Kidney (tissue), 2 donors: ENCODE measurements around the gene FOXP2. TPM values are rescaled to one million over a fixed set of nuclear protein-coding genes. Genes with fewer than 3 reads are reported as not detected.

ENCODE experiments used
- microRNA-seq: library from miRNA; unstranded; fragments of <30 nt; microRNA quantifications from one replicate; pipeline ENCODE4 v1.2.0, GENCODE V29; 2020
- polyA plus RNA-seq: library from polyadenylated mRNA; stranded (reverse); fragments of 350-450 nt; fragmentation: Illumina TruSeq; extraction: RNeasy Lipid Tissue Mini Kit (QIAGEN cat#74804); gene quantifications from one replicate; pipeline ENCODE4 v1.2.3, GENCODE V29; 2014; ENCODE audit warnings: low read depth, low replicate concordance; ENCODE audit not compliant: insufficient read depth
- total RNA-seq: library from RNA; stranded (reverse); fragmentation: NEBNext Ultra II Directional; extraction: Animal tissue kit (Norgen Biotek cat#: 25700); gene quantifications from one replicate; pipeline ENCODE4 v1.2.1, GENCODE V29; 2021
- donor health status: DM: yes; HTN: yes; CAD: no.

FOXP2 gene
- total and polyA plus RNA-seq, 2 donors from 2014 or later = 0.69 to 8.0 TPM

Small RNAs within 50 kb of the gene (microRNA-seq; reads per million reads assigned to microRNA genes)
- gene MIR3666 = not detected
